B cell (primary cell): ENCODE measurements around the gene IGFBP7. TPM values are rescaled to one million over a fixed set of nuclear protein-coding genes. Genes with fewer than 3 reads are reported as not detected.

Source experiments
- ATAC-seq: fragments of 200-7000 bp; cut with Tn5 transposase; one replicate; pipeline ENCODE4 v1.10.0; 2021; ENCODE audit warnings: low read depth, mild to moderate bottlenecking, moderate number of reproducible peaks, moderate library complexity
- CTCF ChIA-PET: fragments of 350-600 bp; sonication (Branson Sonifier 250); formaldehyde crosslinking; loops from one replicate; lab custom pipeline; 2021; ENCODE audit warnings: antibody characterized with exemption, inconsistent platforms; lab: Charles Lee
- POLR2A ChIA-PET: fragments of 350-600 bp; sonication (Branson Sonifier 250); formaldehyde crosslinking; loops from one replicate; lab custom pipeline; 2021; ENCODE audit warnings: antibody characterized with exemption; lab: Charles Lee
- DNase-seq: peaks from one replicate; pipeline ENCODE4 v3.0.0; 2013
- H2AFZ ChIP-seq: 2 replicates; pipeline ENCODE4 v1.6.1; 2012; ENCODE audit warnings: mild to moderate bottlenecking, low read depth, low read length; ENCODE audit not compliant: insufficient read depth, poor library complexity, severe bottlenecking
- H3K27ac ChIP-seq, 2 donors: 1 replicate in 1 of 2; 2 replicates in 1 of 2; pipeline ENCODE4 v1.5.1; 2012 to 2013; ENCODE audit warnings: low read length in 2 of 2, mild to moderate bottlenecking in 2 of 2, moderate library complexity in 1 of 2
- H3K27me3 ChIP-seq, 4 experiments: fragments of 200-600 bp in 1 of 4; sonication (generic) in 1 of 4; replicated peaks in 1 of 4; 1 replicate in 2 of 4; 2 replicates in 2 of 4; pipeline versions ENCODE4 v1.6.1 to v1.7.0; 2013 to 2016; ENCODE audit warnings: low read length in 3 of 4, mild to moderate bottlenecking in 2 of 4, mixed read lengths in 1 of 4, moderate library complexity in 1 of 4; ENCODE audit not compliant: insufficient read depth in 4 of 4, control insufficient read depth in 3 of 4; ENCODE audit errors: control extremely low read depth in 1 of 4
- H3K36me3 ChIP-seq, 2 experiments: replicated peaks in 1 of 2; 1 replicate in 1 of 2; 2 replicates in 1 of 2; pipeline versions ENCODE4 v1.6.1 to v1.7.1; 2013; ENCODE audit warnings: low read length in 1 of 2; ENCODE audit not compliant: insufficient read depth in 2 of 2, control insufficient read depth in 1 of 2; ENCODE audit errors: control extremely low read depth in 1 of 2, extremely low read depth in 1 of 2
- H3K4me1 ChIP-seq, 2 donors: fragments of 200-600 bp in 1 of 2; sonication (generic) in 1 of 2; 1 replicate in 1 of 2; 2 replicates in 1 of 2; pipeline versions ENCODE4 v1.5.1 to v1.6.1; 2013 to 2017; ENCODE audit warnings: low read length in 2 of 2; ENCODE audit not compliant: control insufficient read depth in 2 of 2, insufficient read depth in 2 of 2
- H3K4me2 ChIP-seq: replicated peaks from 2 replicates; pipeline ENCODE3; 2012; ENCODE audit warnings: mild to moderate bottlenecking, low read depth, low read length; ENCODE audit not compliant: poor library complexity, severe bottlenecking
- H3K4me3 ChIP-seq, 5 experiments: fragments of 200-600 bp in 1 of 5; sonication (generic) in 1 of 5; 1 replicate in 3 of 5; 2 replicates in 2 of 5; pipeline versions ENCODE4 v1.5.1 to v1.7.0; 2011 to 2016; ENCODE audit warnings: low read length in 4 of 5, mild to moderate bottlenecking in 4 of 5, low read depth in 2 of 5, control low read depth in 1 of 5, moderate library complexity in 1 of 5; ENCODE audit not compliant: insufficient read depth in 1 of 5; ENCODE audit errors: control extremely low read depth in 1 of 5, extremely low read depth in 1 of 5
- H3K79me2 ChIP-seq: fragments of 200-600 bp; sonication (generic); one replicate; pipeline ENCODE4 v1.6.0; 2016; ENCODE audit warnings: low read length; ENCODE audit not compliant: control insufficient read depth, insufficient read depth
- H3K9ac ChIP-seq: fragments of 200-600 bp; sonication (generic); 2 replicates; pipeline ENCODE4 v1.6.1; 2017; ENCODE audit warnings: mild to moderate bottlenecking, low read length, moderate library complexity
- H3K9me3 ChIP-seq, 3 donors: one replicate each; pipeline versions ENCODE4 v1.6.1 to v1.7.1; 2013; ENCODE audit warnings: low read length in 2 of 3; ENCODE audit not compliant: control insufficient read depth in 2 of 3, insufficient read depth in 1 of 3; ENCODE audit errors: control extremely low read depth in 1 of 3
- H4K20me1 ChIP-seq: 2 replicates; pipeline ENCODE4 v1.6.0; 2012; ENCODE audit warnings: mild to moderate bottlenecking, low read length; ENCODE audit not compliant: insufficient read depth, control insufficient read depth, poor library complexity, severe bottlenecking
- H3K27ac Mint-ChIP-seq: one replicate; pipeline ENCODE4 v1.8.0; 2021; ENCODE audit warnings: mixed read lengths
- H3K27me3 Mint-ChIP-seq: one replicate; pipeline ENCODE4 v1.8.0; 2021; ENCODE audit warnings: mixed read lengths
- H3K4me1 Mint-ChIP-seq: one replicate; pipeline ENCODE4 v1.8.0; 2021; ENCODE audit warnings: mixed read lengths
- H3K4me3 Mint-ChIP-seq: one replicate; pipeline ENCODE4 v1.8.0; 2021; ENCODE audit warnings: mixed read lengths
- H3K9me3 Mint-ChIP-seq: one replicate; pipeline ENCODE4 v1.8.0; 2022; ENCODE audit warnings: mixed read lengths; ENCODE audit not compliant: insufficient read depth
- CTCF ChIP-seq: fragments of 200-600 bp; IDR thresholded peaks from one replicate; pipeline ENCODE4 v1.8.0; 2022; ENCODE audit warnings: antibody characterized with exemption, mild to moderate bottlenecking
- EZH2 ChIP-seq: IDR thresholded peaks from 2 replicates; pipeline ENCODE4 v1.6.1; 2012; ENCODE audit warnings: borderline replicate concordance, low read depth, mild to moderate bottlenecking, moderate library complexity, low read length; ENCODE audit not compliant: insufficient read depth, poor library complexity, severe bottlenecking
- WGBS: methylation state at CpG from one replicate; pipeline ENCODE4 v1.1.5; 2013; ENCODE audit warnings: missing lambda C conversion rate; ENCODE audit not compliant: insufficient coverage; 5-methylcytosine and 5-hydroxymethylcytosine counted together
- intact Hi-C: fragments of 100-400 bp; cut with micrococcal nuclease; formaldehyde crosslinking; loops from one replicate; pipeline ENCODE4 v1.10.0; 2022
- polyA plus RNA-seq: library from polyadenylated mRNA; depleted of rRNA; stranded (reverse); fragments of >200 nt; gene quantifications from 2 replicates; pipeline ENCODE4 v1.2.3, GENCODE V29; 2012
- total RNA-seq, 2 donors: library from RNA; stranded (reverse); fragments of 120-200 nt in 1 of 2; gene quantifications; 1 replicate in 1 of 2; 2 replicates in 1 of 2; pipeline versions ENCODE4 v1.2.3 to v1.2.4, GENCODE V29; 2013 to 2022

IGFBP7 gene
- total and polyA plus RNA-seq, 2 donors (not counting 1 experiment from before 2014, with no cell fraction given) = 0.37 TPM; not detected in 1

- WGBS = 60% methylated on average over 1 of the region's 8 CpGs
- H3K79me2 ChIP-seq = no peaks in the 10 kb centered on the region
- no peaks in the 10 kb centered on the region for H3K9me3 ChIP-seq
- no peak overlapping the region for H3K9ac ChIP-seq
- ChIA-PET POLR2A (no interaction called here), CTCF (interaction anchor here (0.7 kb wide), 1 partner anchor 1691 kb away, joined by 4 read pairs; no protein-coding TSS in a partner anchor)
- H3K4me1 ChIP-seq = no peaks in the 10 kb centered on the region
- intact Hi-C loops = no loop called here
- H3K36me3 ChIP-seq = no peaks in the 10 kb centered on the region
- DNase-seq (no peak), ATAC-seq (no peak)
- Mint-ChIP-seq H3K9me3 (no peaks in the 10 kb centered on the region), H3K4me1 (no peaks in the 10 kb centered on the region), H3K4me3 (no peak overlapping the region), H3K27ac (no peak overlapping the region), H3K27me3 (peaks cover 5% of the 10 kb centered on the region)
- no peak overlapping the region for H2AFZ ChIP-seq
- H3K4me3 ChIP-seq = no peak overlapping the region
- H3K4me2 ChIP-seq = no peak overlapping the region
- H3K27me3 ChIP-seq = no peaks in the 10 kb centered on the region
- no peaks in the 10 kb centered on the region for H4K20me1 ChIP-seq
- no peak overlapping the region for H3K27ac ChIP-seq
- TF ChIP-seq CTCF (no peak), EZH2 (no peak)
Measured at GRCh38 chr4:57068237-57068981, 41.8 kb downstream of the IGFBP7 start.

- no peak overlapping the region for H2AFZ ChIP-seq
- intact Hi-C loops = no loop called here
- no peak overlapping the region for H3K27ac ChIP-seq
- no peak for TF ChIP-seq EZH2
- Mint-ChIP-seq H3K27me3 (peaks cover 5% of the 10 kb centered on the region), H3K4me3 (no peak overlapping the region), H3K4me1 (no peaks in the 10 kb centered on the region), H3K27ac (no peak overlapping the region), H3K9me3 (no peaks in the 10 kb centered on the region)
- 97% methylated on average over 5 of the region's 5 CpGs for WGBS
- H3K27me3 ChIP-seq = no peaks in the 10 kb centered on the region
- ChIA-PET CTCF (no interaction called here), POLR2A (no interaction called here)
- no peak overlapping the region for H3K4me3 ChIP-seq
- H3K9me3 ChIP-seq = no peaks in the 10 kb centered on the region
- H3K9ac ChIP-seq = no peak overlapping the region
- ATAC-seq = no peak
- H4K20me1 ChIP-seq = no peaks in the 10 kb centered on the region
- H3K79me2 ChIP-seq = no peaks in the 10 kb centered on the region
- no peak for DNase-seq
- H3K36me3 ChIP-seq = no peaks in the 10 kb centered on the region
- H3K4me2 ChIP-seq = no peak overlapping the region
- no peaks in the 10 kb centered on the region for H3K4me1 ChIP-seq
Measured at GRCh38 chr4:57065730-57066482, 44.3 kb downstream of the IGFBP7 start.
